Testis (tissue), 2 donors: Measurements from ENCODE around the gene TCF7L2.

Experiments used
- CTCF ChIP-seq, 3 experiments: fragments of 450-650 bp in 2 of 3; fragments of 200-600 bp in 1 of 3; sonication (generic) in 1 of 3; IDR thresholded peaks; one replicate each; pipeline ENCODE4 v1.5.1; 2016 to 2019; ENCODE audit warnings: antibody characterized with exemption in 3 of 3, mild to moderate bottlenecking in 2 of 3, moderate library complexity in 1 of 3
- POLR2A ChIP-seq: fragments of 450-650 bp; IDR thresholded peaks from one replicate; pipeline ENCODE4 v1.6.1; 2017; ENCODE audit warnings: antibody characterized with exemption, mild to moderate bottlenecking, moderate library complexity

DNA sequence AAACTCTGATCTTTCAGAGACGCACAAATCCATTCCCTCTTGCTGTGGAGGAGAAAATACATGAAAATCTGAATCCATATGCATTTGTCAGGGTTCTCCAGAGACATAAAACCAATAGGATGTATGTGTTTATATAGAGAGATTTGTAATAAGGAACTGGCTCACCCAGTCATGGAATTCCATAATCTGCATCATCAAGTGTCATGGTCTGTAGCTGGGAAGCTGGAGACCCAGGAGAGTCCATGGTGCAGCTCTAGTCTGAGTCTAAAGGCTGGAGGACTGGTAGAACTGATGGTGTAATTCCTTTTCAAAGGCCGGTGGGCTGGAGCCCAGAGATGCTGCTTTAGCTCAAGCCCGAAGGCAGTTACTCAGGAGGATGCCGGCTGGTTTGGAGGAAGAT, 134.0 kb downstream of the TCF7L2 start:
- TF ChIP-seq POLR2A (no peak), CTCF (IDR thresholded peaks at IDR 0.05) (no peak)
